Nephron (organoid): ENCODE data around the gene KCNQ1.

Experiments used
- H3K27ac Mint-ChIP-seq, 3 experiments: 2 replicates each; pipeline ENCODE4 v1.8.0; 2020; ENCODE audit warnings: mixed read lengths in 3 of 3, mild to moderate bottlenecking in 2 of 3, moderate library complexity in 1 of 3
- H3K27me3 Mint-ChIP-seq: 2 replicates; pipeline ENCODE4 v1.8.0; 2021; ENCODE audit warnings: low read depth, mild to moderate bottlenecking, moderate library complexity, mixed read lengths
- H3K36me3 Mint-ChIP-seq: 2 replicates; pipeline ENCODE4 v1.8.0; 2020; ENCODE audit warnings: low read depth, mixed read lengths
- H3K4me1 Mint-ChIP-seq: 2 replicates; pipeline ENCODE4 v1.8.0; 2020; ENCODE audit warnings: mixed read lengths
- H3K4me3 Mint-ChIP-seq, 3 experiments: 2 replicates each; pipeline ENCODE4 v1.8.0; 2020; ENCODE audit warnings: mild to moderate bottlenecking in 3 of 3, mixed read lengths in 3 of 3, moderate library complexity in 2 of 3
- H3K9me3 Mint-ChIP-seq: 2 replicates; pipeline ENCODE4 v1.8.0; 2020; ENCODE audit warnings: mixed read lengths
- CTCF ChIP-seq, 3 experiments: fragments of 200-600 bp; sonication (generic); IDR thresholded peaks; one replicate each; pipeline ENCODE4 v1.5.0; 2021; ENCODE audit warnings: antibody characterized with exemption in 3 of 3; ENCODE audit not compliant: unreplicated experiment in 3 of 3

KCNQ1 gene

DNA sequence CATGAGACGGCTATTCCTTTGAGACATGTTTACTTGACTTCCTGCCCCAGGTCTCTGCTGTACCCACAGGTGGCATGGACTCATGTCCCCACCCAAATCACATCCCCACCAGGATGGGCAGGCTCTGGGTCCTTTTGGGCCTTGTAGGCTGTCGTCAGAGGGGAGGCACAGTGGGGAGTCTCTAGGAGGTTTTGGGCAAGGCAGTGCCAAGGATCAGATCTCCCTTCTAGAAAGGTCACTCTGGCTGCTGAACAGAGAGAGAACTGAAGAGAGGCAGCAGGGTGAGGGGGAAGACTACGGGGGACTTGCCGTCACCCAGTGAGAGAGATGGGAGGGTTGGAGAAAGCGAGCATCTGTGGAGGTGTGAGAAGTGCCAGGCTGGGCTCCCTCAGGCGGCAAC, 259.5 kb downstream of the KCNQ1 start:
- H3K36me3 Mint-ChIP-seq = no peaks in the 10 kb centered on the region
- no peaks in the 10 kb centered on the region for H3K27me3 Mint-ChIP-seq
- TF ChIP-seq CTCF (IDR thresholded peaks at IDR 0.05; ENCODE audit: unreplicated experiment in 3 of 3) = no peak
- H3K4me1 Mint-ChIP-seq = peaks cover 86% of the 10 kb centered on the region
- peaks cover 3% of the 10 kb centered on the region for H3K9me3 Mint-ChIP-seq
- peak overlapping the region; percentile 85 to 99 (median 95) for H3K27ac Mint-ChIP-seq
- H3K4me3 Mint-ChIP-seq = peak overlapping the region in 2 of 3 experiments; percentile 54 to 66

GRCh38 chr11:2704896-2705606, 260.2 kb downstream of the KCNQ1 start:
- Mint-ChIP-seq H3K27ac (peak overlapping the region; percentile 85 to 99 (median 95)), H3K4me1 (peaks cover 93% of the 10 kb centered on the region), H3K27me3 (no peaks in the 10 kb centered on the region), H3K9me3 (peaks cover 7% of the 10 kb centered on the region), H3K4me3 (peak overlapping the region in 1 of 3 experiments; percentile 66), H3K36me3 (no peaks in the 10 kb centered on the region)
- no peak for TF ChIP-seq CTCF (IDR thresholded peaks at IDR 0.05; ENCODE audit: unreplicated experiment in 3 of 3)

DNA sequence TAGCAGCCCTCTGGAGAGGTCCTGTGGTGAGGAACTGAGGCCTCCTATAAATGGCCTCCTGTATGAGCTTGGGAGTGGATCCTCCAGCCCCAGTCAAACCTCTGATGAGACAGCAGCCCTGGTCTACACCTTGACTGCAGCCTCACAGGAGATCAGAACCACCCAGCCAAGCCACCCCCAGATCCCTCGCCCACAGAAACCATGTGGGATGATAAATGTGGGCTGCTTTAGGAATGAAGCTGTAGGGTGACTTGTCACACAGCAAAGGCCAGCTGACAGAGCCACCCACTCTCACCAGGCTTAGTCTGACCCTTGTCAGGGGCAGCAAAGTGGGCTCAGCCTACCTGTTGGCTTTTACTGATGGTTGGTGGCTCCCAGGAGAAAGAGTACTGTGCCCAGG, 261.5 kb downstream of the KCNQ1 start:
- no peak for TF ChIP-seq CTCF (IDR thresholded peaks at IDR 0.05; ENCODE audit: unreplicated experiment in 3 of 3)
- H3K4me3 Mint-ChIP-seq = no peak overlapping the region
- H3K4me1 Mint-ChIP-seq = peaks cover 94% of the 10 kb centered on the region
- H3K36me3 Mint-ChIP-seq = no peaks in the 10 kb centered on the region
- peaks cover 9% of the 10 kb centered on the region for H3K9me3 Mint-ChIP-seq
- peak overlapping the region; percentile 59 to 88 (median 85) for H3K27ac Mint-ChIP-seq
- H3K27me3 Mint-ChIP-seq = no peaks in the 10 kb centered on the region

DNA sequence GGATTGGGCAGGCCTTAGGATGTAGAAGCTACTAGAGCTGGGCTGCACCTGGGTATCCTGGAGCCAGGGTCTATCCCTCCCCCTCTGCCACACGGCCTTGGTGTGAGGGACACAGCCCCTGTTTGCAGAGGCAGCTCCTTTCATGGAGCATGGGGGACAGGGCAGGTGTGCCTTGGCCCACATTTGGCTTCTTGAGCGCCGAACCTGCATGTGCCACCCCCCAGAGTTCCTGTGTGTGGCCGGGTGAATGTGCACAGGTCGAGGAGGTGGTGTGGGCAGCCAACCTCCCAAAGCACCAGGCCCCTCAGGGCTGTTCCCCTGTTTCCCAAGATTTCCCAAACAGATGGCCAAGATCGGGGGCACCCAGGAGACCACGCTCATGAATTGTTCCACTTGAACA, 262.9 kb downstream of the KCNQ1 start:
- no peaks in the 10 kb centered on the region for H3K27me3 Mint-ChIP-seq
- no peak for TF ChIP-seq CTCF (IDR thresholded peaks at IDR 0.05; ENCODE audit: unreplicated experiment in 3 of 3)
- H3K9me3 Mint-ChIP-seq = peaks cover 10% of the 10 kb centered on the region
- H3K27ac Mint-ChIP-seq = peak overlapping the region; percentile 85 to 95 (median 86)
- no peaks in the 10 kb centered on the region for H3K36me3 Mint-ChIP-seq
- H3K4me3 Mint-ChIP-seq = no peak overlapping the region
- H3K4me1 Mint-ChIP-seq = peaks cover 87% of the 10 kb centered on the region

DNA sequence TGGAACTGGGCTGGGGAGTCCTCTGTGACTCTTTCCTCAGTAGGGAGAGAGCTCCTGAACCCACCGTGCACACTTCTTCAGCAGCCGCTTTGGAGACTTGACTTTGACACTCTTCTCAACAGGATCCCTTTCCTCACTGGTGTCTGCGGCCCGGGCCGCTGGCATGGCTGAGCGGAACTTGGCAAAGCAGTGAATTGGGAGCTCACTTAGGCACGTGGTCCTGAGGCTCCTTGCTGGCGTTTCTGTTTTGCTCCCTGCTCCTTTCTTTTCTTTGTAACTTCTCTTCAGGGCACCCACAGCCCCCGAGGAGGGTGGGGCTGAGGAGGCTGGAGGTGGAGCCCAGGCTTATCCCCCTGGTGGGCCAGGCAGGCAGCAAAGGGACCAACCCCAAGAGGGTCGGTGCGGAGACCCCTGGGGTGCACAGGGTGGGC, 263.4 kb downstream of the KCNQ1 start:
- no peaks in the 10 kb centered on the region for H3K36me3 Mint-ChIP-seq
- H3K27me3 Mint-ChIP-seq = no peaks in the 10 kb centered on the region
- no peak for TF ChIP-seq CTCF (IDR thresholded peaks at IDR 0.05; ENCODE audit: unreplicated experiment in 3 of 3)
- peak overlapping the region in 2 of 3 experiments; percentile 16 to 29 for H3K4me3 Mint-ChIP-seq
- H3K9me3 Mint-ChIP-seq = peaks cover 10% of the 10 kb centered on the region
- H3K27ac Mint-ChIP-seq = peak overlapping the region; percentile 85 to 95 (median 86)
- peaks cover 87% of the 10 kb centered on the region for H3K4me1 Mint-ChIP-seq

GRCh38 chr11:2708757-2709281, 264.0 kb downstream of the KCNQ1 start:
- Mint-ChIP-seq H3K9me3 (peaks cover 10% of the 10 kb centered on the region), H3K27me3 (no peaks in the 10 kb centered on the region), H3K27ac (peak overlapping the region; percentile 85 to 95 (median 86)), H3K4me1 (peaks cover 87% of the 10 kb centered on the region), H3K36me3 (no peaks in the 10 kb centered on the region), H3K4me3 (peak overlapping the region in 1 of 3 experiments; percentile 42)
- TF ChIP-seq CTCF (IDR thresholded peaks at IDR 0.05; ENCODE audit: unreplicated experiment in 3 of 3) = no peak
